Central memory CD4-positive, alpha-beta T cell (primary cell): Measurements from ENCODE around the gene OR8K1.

Source experiments
- DNase-seq: peaks from one replicate; pipeline ENCODE4 v3.0.0; 2022
- total RNA-seq, 3 experiments: gene quantifications; one replicate each; lab custom pipeline; 2026; lab: John Stamatoyannopoulos, UW

Gene OR8K1
- 0 reads per million in 3 experiments for total RNA-seq

GRCh38 chr11:56345739-56346138 is at the start of gene OR8K1:
TSS of gene OR8K1 (plus strand) at chr11:56346039. CDS start at chr11:56346039, 0 bp downstream.
- DNase-seq, result no peak

GRCh38 chr11:56296898-56297297 is 48.9 kb upstream of the OR8K1 start:
- DNase-seq, result no peak

GRCh38 chr11:56307836-56308235 is 38.0 kb upstream of the OR8K1 start:
- DNase-seq, result no peak

- DNase-seq, result no peak
Measured at GRCh38 chr11:56314844-56315243, 31.0 kb upstream of the OR8K1 start, which contains the start of gene OR8K3. TSS of gene OR8K3 (plus strand) at chr11:56315144. CDS start at chr11:56318307, 3,163 bp downstream.

- no peak for DNase-seq
Measured at GRCh38 chr11:56331861-56332491, 13.9 kb upstream of the OR8K1 start.

GRCh38 chr11:56333156-56333555 is 12.7 kb upstream of the OR8K1 start:
- DNase-seq, result no peak

GRCh38 chr11:56340289-56340688 is 5.5 kb upstream of the OR8K1 start:
- DNase-seq, result no peak

- no peak for DNase-seq
Measured at GRCh38 chr11:56353991-56354390, 8.2 kb downstream of the OR8K1 start, which contains the start of gene OR8J1. TSS of gene OR8J1 (plus strand) at chr11:56354291. CDS start at chr11:56360247, 5,956 bp downstream.

- no peak for DNase-seq
Measured at GRCh38 chr11:56375324-56375723, 29.5 kb downstream of the OR8K1 start, which contains the start of gene OR8U1. TSS of gene OR8U1 (plus strand) at chr11:56375624. CDS start at chr11:56375624, 0 bp downstream.

GRCh38 chr11:56380120-56380519 is 34.3 kb downstream of the OR8K1 start:
- DNase-seq, result no peak

- DNase-seq, result no peak
Measured at GRCh38 chr11:56394381-56394780, 48.5 kb downstream of the OR8K1 start.

GRCh38 chr11:56396047-56396446 is 50.2 kb downstream of the OR8K1 start:
- no peak for DNase-seq
